Activated CD4-positive, CD25-positive, alpha-beta regulatory T cell treated with anti-CD3 and anti-CD28 coated beads, Interleukin-2, amount 50 U/mL, for 24 hours (primary cell): ENCODE measurements around the gene SMPX.

Source experiments
- ATAC-seq, 2 donors: fragments of 150-1000 bp; cut with Tn5 transposase; one replicate each; pipeline ENCODE4 v1.10.0; 2021; ENCODE audit warnings: mild to moderate bottlenecking in 1 of 2, moderate library complexity in 1 of 2

The SMPX gene

DNA sequence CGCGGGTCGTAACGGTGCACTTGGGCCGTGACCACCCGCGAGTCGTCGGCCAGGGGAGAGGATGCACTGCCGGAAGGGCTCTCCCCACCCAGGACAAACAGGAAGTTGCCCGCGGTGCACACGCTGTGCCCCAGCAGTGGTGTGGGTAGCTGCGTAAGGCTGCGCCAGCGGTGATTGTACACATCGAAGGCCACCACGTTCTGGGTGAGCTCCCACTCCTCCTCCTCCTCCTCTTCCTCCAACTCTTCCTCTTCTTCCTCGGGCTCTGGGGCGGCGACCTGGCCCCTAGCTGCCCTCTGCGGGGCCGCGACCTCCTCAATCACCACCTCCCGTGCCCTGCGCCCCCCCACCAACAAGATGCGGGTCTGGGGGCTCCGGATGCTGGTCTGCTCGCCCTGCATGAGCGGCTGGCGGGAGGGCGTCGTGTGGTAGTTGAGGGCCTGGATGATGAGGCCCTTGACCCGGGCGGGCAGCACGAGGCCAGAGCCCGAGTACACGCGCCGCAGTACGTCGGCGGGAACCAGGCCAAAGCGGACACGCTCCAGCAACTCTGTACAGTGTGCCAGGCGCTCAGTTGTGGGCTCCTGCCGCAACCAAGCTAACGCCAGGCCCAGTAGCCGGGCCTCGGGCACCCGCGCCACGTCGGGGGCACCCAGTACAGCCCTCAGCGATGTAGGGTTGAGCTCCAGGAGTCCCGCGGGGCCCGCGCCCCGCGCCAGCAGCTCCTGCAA, 101.2 kb downstream of the SMPX start:
- ATAC-seq = no peak
